ENCODE data around the gene SMTN. TPM values are rescaled to one million over a fixed set of nuclear protein-coding genes. Genes with fewer than 3 reads are reported as not detected.

The SMTN gene
- total RNA-seq, 1 donor from 2014 or later = 44.8 TPM

- intact Hi-C loops (cut with DNase I) = no loop called here
- H3K27ac ChIP-seq = no peak overlapping the region
- DNase-seq = no peak
- H3K36me3 ChIP-seq = peaks cover 24% of the 10 kb centered on the region
- TF ChIP-seq CTCF (IDR thresholded peaks at IDR 0.05) = no peak
- H3K9me3 ChIP-seq = no peaks in the 10 kb centered on the region
- no peaks in the 10 kb centered on the region for H3K27me3 ChIP-seq (ENCODE audit: low read depth)
- no peak for ATAC-seq
- H3K4me3 ChIP-seq = no peak overlapping the region
- peaks cover 10% of the 10 kb centered on the region for H3K4me1 ChIP-seq
Measured at GRCh38 chr22:31103899-31104694, 23.0 kb downstream of the SMTN start.

DNA sequence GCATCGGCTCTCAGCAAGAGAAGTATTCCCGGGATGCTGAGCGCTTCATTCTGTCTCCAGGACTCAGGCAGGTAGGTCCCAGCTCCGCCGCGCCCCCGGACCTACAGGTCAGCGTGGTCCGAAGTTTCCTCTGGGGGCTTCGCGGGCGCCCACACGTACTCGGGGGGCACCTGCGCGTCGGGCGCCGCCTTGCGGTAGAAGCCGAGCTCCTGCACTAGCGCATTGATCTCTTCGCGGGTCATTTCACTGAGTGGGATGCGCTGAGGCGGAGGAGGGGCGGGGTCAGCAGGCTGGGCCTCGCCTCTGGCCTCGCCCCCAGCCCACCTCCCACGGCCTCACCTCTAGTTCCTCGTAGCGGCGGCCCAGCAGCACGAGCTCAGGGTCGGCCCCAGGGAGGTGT is 23.8 kb downstream of the SMTN start:
- Histone ChIP-seq H3K27ac (no peak overlapping the region), H3K4me3 (no peak overlapping the region), H3K36me3 (peaks cover 16% of the 10 kb centered on the region), H3K9me3 (no peaks in the 10 kb centered on the region), H3K4me1 (peaks cover 10% of the 10 kb centered on the region), H3K27me3 (ENCODE audit: low read depth) (no peaks in the 10 kb centered on the region)
- ATAC-seq (no peak), DNase-seq (no peak)
- TF ChIP-seq CTCF (IDR thresholded peaks at IDR 0.05) = no peak
- intact Hi-C loops (cut with DNase I) = no loop called here

GRCh38 chr22:31105282-31105929 is 24.3 kb downstream of the SMTN start:
- peaks cover 10% of the 10 kb centered on the region for H3K4me1 ChIP-seq

DNA sequence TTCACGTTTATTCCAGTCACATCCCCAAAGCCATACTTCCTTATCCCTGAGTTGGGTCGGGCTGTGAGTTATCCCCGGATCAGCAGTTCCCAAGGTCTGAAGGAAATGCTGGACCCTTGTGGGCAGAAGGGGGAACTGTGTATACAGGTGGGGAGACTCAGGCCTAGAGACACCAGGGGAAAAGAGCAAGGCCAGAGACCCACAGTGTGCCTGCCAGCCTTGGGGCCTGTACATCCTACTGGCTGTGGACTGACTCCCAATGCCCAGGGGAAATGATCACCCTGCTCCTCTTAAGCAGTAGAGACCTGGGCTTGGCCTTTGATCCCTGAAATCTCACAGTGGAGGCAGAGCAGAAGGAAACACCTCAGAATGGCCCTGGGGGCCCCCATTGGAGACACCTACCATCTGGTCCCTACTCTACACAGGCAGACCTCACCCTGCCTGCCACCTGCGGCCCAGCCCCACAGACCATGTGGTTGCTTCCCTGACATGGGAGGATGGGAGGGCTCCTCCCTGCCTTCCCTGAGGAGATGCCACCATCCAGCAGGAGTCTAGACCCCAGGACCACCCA is 25.0 kb downstream of the SMTN start:
- no peak for TF ChIP-seq CTCF (IDR thresholded peaks at IDR 0.05)
- Histone ChIP-seq H3K27me3 (ENCODE audit: low read depth) (no peaks in the 10 kb centered on the region), H3K9me3 (no peaks in the 10 kb centered on the region), H3K4me1 (peaks cover 10% of the 10 kb centered on the region), H3K4me3 (peak overlapping the region; percentile 81), H3K27ac (peak overlapping the region; percentile 93), H3K36me3 (peaks cover 9% of the 10 kb centered on the region)
- ATAC-seq (no peak), DNase-seq (no peak)
- intact Hi-C loops (cut with DNase I) = no loop called here

More at GRCh38 chr22:31105282-31105929, 24.3 kb downstream of the SMTN start:
- Histone ChIP-seq H3K4me3 (peak overlapping the region; percentile 81), H3K9me3 (no peaks in the 10 kb centered on the region), H3K36me3 (peaks cover 13% of the 10 kb centered on the region), H3K27me3 (ENCODE audit: low read depth) (no peaks in the 10 kb centered on the region), H3K27ac (peak overlapping the region; percentile 93)
- intact Hi-C loops (cut with DNase I) = no loop called here
- no peak for TF ChIP-seq CTCF (IDR thresholded peaks at IDR 0.05)
- DNase-seq (no peak), ATAC-seq (no peak)

- intact Hi-C loops (cut with DNase I) = no loop called here
- Histone ChIP-seq H3K27ac (peak overlapping the region; percentile 93), H3K4me3 (peak overlapping the region; percentile 81), H3K36me3 (peaks cover 8% of the 10 kb centered on the region), H3K9me3 (no peaks in the 10 kb centered on the region), H3K4me1 (peaks cover 10% of the 10 kb centered on the region), H3K27me3 (ENCODE audit: low read depth) (no peaks in the 10 kb centered on the region)
- DNase-seq (no peak), ATAC-seq (peak; percentile 31 to 41)
- TF ChIP-seq CTCF (IDR thresholded peaks at IDR 0.05) = no peak
Measured at GRCh38 chr22:31106731-31107177, 25.6 kb downstream of the SMTN start.
